Right kidney (tissue), 1 donor: ENCODE data around the gene SLC16A6.
"Not testable (repeated sequence)": the region's sequence is repeated elsewhere in the genome, so short reads cannot be mapped to it uniquely, and the experiment has no call there.

Source experiments
- DNase-seq: peaks from one replicate; pipeline ENCODE4 v3.0.0-alpha.2; 2016

The SLC16A6 gene

DNA sequence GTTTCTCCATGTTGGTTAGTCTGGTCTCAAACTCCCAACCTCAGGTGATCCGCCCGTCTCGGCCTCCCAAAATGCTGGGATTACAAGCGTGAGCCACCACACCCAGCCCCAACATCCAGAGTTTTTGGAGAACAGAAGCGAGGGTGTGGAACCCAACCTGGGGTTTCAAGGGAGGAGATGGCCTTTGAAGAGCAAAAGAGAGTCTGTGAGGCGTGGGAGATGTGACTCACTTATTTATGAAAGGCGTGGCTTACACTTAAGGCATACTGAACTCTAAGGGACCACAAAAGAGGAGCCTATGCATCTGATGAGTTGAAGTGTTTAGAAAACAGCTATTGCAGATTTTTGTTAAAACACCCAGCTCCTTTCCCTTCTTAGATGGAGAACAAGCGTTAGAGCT is 19.2 kb upstream of the SLC16A6 start:
- no peak for DNase-seq

DNA sequence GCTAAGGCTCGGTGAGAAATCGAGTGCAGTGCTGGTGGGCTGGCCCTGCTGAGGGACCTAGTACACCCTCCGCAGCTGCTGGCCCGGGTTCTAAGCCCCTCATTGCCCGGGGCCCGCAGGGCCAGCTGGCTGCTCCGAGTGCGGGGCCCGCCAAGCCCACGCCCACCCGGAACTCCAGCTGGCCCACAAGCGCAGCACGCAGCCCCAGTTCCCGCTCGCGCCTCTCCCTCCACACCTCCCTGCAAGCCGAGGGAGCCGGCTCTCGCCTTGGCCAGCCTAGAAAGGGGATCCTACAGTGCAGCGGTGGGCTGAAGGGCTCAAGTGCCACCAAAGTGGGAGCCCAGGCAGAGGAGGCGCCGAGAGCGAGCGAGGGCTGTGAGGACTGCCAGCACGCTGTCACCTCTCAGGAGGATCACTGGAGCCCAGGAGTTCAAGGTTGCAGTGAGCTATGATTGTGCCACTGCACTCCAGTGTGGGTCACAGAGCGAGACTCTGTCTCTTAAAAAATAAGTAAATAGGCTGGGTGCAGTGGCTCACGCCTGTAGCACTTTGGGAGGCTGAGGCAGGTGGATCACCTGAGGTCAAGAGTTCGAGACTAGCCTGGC is 18.2 kb upstream of the SLC16A6 start:
- DNase-seq, result not testable (repeated sequence)

DNA sequence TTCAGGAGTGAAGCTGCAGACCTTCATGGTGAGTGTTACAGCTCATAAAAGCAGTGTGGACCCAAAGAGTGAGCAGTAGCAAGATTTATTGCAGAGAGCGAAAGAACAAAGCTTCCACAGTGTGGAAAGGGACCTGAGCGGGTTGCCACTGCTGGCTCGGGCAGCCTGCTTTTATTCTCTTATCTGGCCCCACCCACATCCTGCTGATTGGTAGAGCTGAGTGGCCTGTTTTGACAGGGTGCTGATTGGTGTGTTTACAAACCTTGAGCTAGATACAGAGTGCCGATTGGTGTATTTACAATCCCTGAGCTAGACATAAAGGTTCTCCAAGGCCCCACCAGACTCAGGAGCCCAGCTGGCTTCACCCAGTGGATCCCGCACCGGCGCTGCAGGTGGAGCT is 17.6 kb upstream of the SLC16A6 start:
- DNase-seq, result not testable (repeated sequence)

DNA sequence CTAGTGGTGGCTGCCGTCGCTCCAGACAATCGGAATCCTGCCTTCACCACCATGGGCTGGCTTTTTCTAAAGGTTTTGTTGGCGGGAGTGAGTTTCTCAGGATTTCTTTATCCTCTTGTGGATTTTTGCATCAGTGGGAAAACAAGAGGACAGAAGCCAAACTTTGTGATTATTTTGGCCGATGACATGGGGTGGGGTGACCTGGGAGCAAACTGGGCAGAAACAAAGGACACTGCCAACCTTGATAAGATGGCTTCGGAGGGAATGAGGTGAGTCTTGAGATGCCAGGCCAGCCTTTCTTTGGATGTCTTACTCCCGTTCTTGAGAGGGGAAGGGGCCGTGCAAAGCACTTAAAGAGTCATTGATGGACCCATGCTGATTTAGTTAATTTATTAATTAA is 16.5 kb upstream of the SLC16A6 start:
- no peak for DNase-seq

DNA sequence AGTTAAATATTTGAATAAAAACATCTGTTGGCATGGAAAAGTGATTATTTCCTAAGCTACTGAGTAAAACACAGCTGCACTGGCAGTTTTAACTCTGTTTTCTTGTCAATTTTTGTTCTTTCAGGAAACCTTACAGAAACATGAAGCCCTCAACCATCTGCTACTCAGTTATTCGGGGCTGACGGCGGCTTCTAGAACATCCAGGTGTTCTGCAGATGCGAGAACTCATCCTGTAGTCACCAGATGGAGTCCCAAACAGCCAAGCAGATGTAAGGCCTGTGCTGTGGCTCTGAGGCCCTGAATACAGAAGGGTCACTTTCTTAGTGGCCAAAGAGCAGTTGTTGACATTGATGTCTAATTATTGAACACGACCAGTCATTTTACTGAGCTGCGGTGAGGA is 15.9 kb upstream of the SLC16A6 start:
- DNase-seq, result no peak

DNA sequence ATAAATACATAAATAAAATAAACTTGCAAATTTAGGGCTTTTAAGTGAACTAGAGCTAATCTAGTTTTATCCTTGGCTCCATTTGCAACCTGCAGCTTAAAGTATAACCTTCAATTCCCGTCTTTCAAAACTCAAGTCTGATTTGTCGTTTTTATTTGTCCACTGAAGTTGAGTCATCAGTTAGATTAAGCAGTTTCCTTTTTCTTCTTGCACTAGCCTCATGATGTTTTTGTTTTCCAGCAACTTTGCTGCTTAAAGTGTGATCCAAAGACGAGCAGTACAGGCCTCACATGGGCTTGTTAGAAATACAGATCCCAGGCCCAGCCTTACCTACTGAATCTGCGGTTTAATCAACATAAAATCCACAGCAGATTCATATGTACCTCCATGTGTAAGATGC is 14.2 kb upstream of the SLC16A6 start:
- DNase-seq, result no peak

DNA sequence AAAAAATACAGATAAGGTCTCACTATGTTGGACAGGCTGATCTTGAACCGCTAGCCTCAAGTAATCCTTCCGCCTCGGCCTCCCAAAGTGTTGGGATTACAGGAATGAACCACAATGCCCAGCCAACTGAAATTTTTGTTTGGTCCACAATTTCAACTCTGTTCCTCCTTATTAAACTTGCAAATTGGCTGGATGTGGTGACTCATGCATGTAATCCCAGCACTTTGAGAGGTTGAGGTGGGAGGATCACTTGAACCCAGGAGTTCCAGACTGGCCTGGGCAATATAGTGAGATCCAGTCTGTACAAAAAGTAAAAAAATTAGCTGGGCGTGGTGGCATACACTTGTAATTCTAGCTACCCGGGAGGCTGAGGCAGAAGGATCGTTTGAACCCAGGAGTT is 13.8 kb upstream of the SLC16A6 start:
- no peak for DNase-seq

DNA sequence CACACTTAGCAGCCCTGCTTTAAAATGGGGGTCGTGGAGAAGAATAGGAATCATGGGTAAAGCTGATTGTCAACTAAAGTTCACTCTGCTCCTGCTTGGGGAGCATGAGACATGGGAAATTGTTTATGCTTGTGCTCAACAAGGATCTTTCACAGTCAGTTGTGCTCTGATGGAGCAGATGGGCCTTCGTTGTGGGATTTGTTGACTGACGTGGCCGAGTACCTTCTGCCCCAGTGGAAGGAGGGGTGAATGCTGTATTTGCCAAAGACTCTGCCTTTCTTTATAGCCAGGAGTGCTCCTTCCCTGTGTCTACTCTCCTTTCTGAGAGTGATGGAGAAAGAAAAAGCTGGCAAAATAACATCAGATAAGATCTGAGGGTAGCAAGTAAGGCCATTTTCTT is 11.7 kb upstream of the SLC16A6 start:
- DNase-seq, result no peak

DNA sequence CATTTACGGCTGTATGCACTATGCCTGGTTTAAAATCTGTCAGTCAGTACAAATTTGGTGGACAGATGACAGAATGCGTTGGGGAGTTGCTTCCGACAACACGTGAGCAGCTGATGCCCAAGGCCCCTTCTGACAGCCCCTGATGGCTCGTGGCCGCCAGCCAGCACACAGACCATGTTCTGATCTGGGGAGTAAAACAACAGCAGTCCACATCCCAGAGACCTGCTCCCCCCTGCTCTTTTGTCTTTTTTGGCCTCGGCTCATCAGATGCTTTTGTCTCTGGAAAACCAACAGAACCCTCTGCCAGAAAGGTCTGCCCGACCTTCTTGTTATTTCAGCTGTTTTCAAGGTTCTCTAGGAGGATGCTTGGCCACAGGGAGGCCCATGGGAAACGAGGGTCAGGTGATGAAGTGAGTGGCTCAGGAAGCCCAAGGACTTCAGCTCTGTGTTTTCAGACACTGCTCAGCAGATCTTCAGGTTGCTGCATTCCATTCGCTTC is 11.2 kb upstream of the SLC16A6 start:
- no peak for DNase-seq

DNA sequence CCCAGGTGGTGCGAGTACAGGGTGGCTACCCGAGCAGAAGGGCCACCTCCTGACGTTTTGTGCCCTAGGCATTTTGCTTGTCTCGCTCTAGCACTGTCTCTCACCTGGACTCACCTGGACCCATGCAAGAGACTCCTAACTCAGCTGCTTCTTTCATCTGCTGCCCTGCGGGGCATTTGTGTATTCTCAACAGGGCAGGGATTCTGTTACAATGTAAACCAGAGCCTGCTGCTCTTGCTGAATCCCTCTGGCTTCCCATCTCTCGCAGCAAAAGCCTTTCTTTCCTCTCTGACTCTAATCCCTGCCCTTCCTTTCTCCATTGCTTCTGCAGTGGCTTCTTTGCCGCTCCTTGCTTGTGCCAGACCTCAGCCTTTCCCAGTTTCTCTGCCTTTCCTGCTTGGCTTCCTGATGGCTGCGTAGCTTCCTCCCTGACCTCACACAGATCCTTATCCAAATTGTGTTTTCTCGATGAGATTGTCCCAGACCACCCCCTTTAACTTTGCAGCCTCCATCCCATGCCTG is 10.6 kb upstream of the SLC16A6 start:
- no peak for DNase-seq

DNA sequence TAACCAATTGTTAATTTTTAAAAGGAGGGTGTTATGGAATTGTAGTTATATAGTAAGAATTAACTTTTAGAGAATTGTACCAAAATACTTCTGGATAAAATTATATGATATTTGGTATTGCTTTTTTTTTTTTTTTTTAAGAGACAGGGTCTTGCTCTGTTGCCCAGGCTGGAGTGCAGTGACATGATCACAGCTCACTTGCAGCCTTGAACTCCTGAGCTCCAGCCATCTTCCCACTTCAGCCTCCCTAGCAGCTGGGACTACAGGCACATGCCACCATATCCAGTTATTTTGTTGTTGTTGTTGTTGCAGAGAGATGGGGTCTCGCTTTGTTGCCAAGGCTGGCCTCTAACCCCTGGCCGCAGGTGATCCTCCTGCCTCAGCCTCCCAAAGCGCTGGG is 8.9 kb upstream of the SLC16A6 start:
- DNase-seq, result no peak

DNA sequence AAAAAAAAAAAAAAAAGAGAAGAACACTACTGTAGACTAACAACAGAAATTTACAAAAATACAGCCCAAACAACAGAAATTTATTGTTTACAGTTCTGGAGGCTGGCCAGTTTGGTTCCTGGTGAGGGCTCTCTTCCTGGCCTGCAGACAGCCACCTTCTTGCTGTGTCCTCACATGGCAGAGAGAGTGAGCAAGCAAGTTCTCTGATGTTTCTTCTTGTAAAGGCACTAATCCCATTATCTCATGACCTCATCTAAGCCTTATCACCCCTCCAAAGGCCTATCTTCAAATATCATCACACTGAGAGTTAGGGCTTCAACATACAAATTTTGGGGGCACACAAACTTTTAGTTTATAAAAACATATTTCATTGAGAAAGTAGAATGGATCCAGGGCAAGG is 7.7 kb upstream of the SLC16A6 start:
- DNase-seq, result no peak

DNA sequence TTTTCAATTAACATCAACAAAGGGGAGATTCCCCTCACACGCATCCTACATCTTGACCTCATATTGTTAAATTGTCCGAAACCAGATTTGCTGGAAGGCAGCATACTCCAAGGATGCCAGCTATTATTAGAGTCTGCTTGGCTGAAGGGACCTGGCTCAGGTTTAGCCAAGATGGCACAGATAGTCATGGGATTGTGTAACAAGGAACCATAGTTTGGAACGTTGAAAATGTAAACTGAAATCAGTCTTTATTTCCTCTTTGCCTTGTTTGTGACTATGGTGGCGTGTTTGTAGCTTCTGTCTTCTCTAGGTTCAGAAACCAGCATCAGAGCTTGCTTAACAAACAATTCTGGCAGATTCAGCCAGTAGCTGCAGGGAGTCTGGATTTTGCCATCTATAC is 6.3 kb upstream of the SLC16A6 start:
- DNase-seq, result no peak

DNA sequence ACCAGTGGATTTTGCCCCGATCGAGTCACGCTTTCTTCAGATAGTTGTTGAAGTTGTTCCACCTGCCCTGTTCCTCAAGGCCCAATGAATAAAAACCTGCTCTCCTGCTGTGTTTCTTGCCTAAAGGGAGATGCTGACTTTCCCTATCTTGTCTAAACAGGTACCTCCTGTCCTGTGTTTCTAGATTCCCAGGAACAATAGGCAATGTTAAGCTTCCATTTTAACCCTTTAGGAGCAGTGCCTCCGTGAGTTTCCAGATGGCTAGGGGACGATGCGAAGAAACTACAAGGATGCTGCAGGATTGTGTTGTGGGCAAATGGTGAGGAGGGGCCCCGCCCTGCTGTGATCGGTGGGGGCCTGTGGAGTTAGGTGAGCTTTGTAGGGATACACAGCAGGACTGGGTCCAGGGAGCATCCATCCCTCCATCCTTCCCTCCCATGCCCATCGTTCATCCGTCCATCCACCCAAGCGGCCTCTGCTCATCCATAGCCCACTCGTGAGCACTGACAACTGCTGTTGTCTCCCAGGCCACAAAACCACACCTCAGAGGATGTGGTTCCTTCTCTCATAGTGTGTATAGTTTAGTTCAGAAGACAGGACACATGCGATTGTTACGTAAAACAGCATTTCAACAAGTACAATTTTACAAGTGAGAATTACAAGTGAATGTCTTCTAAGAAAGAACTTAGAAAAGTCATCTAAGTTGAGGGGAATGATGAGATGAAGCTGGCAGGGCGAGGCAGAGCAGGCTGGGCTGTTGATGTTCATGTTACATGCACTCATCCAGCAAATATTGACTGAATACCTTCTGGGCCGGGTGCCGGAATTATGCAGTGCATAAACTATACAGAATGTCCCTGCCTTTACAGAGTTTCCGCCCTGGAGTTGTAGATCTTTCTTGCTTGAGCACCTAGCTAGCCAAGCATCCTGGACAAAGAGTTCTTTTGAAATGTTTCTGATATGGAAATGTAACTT is 5.6 kb upstream of the SLC16A6 start:
- no peak for DNase-seq

DNA sequence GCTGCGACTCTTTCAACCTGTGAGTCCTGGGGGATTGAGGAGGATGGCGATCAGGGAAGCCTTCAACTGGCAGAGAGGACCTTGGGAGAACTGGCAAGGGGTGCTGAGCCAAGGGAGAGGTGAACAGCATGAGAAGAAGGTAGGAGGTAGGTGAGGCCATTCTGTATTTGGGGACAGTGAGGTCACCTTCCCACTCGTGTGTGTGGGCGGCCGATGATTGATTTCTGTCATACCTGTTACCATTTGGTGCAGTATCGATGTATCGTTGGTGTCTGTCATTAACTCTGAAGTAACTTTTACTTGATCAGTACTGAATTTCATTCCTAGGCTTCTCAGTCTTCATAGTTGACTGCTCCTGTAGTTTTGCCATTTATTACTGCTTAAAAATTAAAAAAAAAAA is 4.2 kb upstream of the SLC16A6 start:
- no peak for DNase-seq

DNA sequence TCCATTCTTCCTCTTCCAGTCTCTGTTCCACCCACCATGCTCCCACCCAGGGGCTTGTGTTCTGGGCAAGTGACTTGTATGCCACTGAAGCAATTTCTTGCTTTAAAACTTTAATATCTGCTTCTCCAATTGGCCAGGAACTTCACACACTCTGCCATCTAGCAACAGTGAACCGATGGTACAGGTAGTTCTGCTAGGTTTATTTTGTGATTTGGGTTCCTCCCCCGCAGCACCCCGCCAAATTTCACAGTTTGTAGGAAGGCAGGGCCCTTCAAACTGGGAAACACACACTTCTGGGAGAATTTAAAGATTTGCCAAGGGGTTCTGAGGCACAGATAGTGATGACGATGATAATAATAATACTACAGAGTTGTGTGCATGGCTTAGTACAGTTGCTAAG is 3.7 kb upstream of the SLC16A6 start:
- DNase-seq, result no peak

DNA sequence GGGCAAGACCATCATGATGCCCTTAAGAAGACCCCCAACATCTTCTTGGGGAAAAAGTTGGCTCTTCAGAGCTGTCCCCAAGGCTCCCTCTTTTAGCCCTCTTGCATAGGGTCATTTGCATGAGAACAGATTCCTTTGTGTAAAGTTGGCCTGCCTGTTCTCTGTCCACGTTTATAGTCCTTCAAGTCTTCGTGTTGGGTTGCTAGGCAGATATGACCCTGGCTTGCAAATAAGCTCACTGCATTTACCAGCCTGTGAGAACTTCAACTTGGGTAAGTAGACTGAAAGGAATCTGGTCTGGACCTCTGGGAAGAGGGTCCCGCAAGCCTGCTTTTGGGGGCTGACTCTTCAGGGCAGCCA is 3.2 kb upstream of the SLC16A6 start:
- no peak for DNase-seq

DNA sequence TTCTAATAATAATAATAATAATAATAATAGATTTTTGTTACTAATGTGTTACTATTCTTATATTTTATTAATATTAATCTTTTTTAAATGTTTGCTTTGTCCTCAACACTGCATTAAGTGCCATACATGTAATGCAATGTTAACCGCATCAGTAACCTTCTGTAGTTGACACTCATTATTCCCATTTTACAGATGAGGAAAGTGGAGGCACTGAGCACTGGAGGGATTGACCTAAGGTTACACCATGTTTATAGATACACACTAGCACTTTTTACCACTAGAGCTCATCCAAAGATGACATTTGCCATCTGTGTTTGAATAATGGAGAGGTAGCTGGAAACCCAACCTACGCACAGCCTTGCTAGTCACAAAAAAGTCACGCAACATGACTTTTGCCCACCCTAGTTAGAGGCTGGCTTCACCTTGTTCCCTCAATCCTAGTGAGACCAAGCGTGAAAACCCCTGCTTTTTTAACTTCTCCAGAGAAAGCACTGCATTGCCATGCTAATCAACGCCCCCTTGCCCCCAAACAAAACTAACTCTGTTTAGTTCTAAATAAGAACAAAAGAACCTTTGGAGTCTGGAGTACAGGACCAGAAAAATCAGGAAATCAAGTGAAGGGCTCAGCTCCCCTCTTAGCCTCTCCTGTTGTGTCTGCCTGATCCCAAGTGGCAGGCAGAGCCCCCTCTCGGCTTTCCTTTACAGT is 2.7 kb upstream of the SLC16A6 start:
- no peak for DNase-seq

DNA sequence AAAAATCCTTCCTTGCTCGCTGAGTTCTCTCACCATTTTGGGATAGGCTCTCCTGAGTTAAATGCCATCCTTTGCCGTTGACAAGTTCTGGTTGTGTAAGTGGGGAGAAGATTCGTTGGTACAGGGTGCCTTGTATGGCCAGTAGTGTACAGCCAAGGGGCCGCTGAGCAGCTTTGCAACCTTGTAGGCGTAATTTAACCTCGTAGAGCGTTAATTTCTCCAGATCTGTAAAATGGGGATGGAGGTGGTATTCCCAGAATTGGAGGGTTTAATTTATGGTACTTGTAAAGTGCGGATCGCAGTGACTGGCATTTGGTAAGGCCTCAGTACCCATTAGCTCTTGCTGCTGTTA is 1.7 kb upstream of the SLC16A6 start:
- no peak for DNase-seq

DNA sequence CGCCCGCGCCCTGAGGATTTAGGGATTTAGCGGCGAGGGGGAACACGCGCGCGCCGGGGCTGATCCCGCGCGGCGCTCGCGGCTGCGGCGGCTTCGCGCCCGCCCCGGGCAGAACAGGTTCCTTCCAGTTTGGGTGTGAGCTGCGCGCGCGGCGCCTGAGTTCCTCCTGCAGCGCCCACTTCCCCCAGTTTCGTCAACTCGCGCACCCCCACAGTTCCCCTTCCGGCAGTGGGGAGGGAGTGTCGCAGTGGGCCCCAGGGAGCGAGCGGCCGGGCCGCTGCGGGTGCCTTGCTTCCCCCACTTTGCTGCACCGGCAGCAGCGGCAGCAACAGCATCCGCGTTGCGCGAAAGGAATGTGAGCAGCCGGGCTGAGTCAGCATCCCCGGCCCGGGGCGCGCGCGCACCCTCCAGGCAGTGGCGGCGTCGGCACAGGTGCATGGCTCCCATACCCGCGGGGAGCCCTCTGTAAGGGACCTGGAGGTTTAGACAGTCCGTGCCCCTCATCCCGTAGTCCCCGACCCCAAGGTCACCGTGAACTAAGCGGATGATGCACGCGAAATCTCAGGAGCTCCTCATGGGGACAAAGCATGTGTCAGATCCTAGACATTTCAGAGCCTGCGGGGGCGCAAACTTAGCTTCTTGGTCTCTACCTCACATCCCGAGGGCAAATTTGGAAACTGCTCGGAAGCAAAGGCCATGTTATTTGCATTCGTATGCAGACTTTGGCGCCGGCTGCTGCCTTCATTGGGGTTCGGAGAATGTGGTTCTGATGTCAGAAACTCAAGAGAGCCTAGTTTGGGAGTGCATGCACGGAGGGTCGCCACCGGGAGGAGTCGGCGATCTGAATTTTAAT is 1.1 kb upstream of the SLC16A6 start:
- DNase-seq, result peak; percentile 92

DNA sequence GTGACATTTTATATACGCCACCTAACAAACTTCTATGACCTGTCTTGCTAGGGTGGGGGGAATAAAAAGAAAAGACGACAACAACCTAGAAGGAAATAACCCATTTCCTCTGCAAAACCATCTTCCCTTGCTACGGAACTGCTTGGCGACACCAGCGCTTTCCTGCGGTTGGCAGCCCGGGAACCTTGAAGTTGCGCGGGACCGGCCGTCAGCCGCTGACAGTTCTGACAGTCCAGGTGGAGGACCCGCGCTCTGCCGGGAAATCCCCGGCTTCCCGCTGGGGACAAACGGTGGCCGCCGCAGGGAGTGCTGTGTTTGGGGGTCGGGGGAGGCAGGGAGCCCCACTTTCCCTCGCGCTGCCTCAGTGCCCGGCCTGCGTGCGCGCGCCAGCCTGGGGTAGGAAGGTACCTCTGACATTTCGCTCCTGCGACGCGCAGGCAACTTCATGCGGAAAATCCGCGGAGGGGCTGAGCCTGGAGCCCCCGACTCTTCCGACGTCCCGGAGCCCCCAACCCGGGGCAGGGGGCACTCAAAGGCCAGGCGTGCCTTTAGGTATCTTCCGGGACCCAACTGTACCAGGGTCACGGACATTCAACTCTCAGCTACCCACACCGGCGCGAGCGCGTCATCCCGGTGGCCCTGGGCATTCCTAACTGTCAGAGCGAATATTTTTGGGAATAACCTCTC is 516 bp downstream of the SLC16A6 start:
- peak; percentile 67 for DNase-seq

DNA sequence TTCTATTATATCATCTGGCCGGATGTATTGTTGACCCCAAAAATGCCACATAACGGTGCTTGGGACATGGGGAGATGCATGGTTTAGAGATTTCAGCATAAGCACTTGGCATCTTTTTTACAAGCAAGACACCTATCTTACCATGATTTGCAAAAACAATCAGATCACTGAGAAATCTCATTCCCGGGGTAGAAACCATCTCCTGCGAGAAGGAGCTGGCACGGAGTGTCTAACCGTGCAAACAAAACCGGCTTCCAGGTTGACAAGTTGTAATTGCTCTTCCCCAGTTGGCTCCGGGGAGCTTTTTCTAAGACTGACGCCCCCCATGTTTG is 1.0 kb downstream of the SLC16A6 start:
- peak; percentile 33 for DNase-seq
